Measurements from ENCODE around the gene HDLBP. TPM values are rescaled to one million over a fixed set of nuclear protein-coding genes. Genes with fewer than 3 reads are reported as not detected.
A peak's percentile ranks its signal among the peaks of the same experiment; 100 is the strongest.

Gene HDLBP
- total RNA-seq, 4 donors from 2014 or later: 361 to 651 (median 454) TPM

- no peaks in the 10 kb centered on the region for H3K27me3 ChIP-seq
- H3K4me1 ChIP-seq: peaks cover 0 to 28% (median 5%) of the 10 kb centered on the region in 4 donors
- H3K9me3 ChIP-seq: no peaks in the 10 kb centered on the region
- DNase-seq: peak; percentile 75 to 91 (median 85)
- H3K27ac ChIP-seq: peak overlapping the region; percentile 83 to 95 (median 88)
- H3K4me3 ChIP-seq: peak overlapping the region; percentile 86 to 100 (median 96)
- H3K36me3 ChIP-seq: peaks cover 0 to 21% (median 0%) of the 10 kb centered on the region in 3 donors
- no peak for TF ChIP-seq POLR2A (IDR thresholded peaks at IDR 0.05)
- TF ChIP-seq CTCF (IDR thresholded peaks at IDR 0.05): no peak
Observed at GRCh38 chr2:241271706-241272302, 43.7 kb downstream of the HDLBP start.

DNA sequence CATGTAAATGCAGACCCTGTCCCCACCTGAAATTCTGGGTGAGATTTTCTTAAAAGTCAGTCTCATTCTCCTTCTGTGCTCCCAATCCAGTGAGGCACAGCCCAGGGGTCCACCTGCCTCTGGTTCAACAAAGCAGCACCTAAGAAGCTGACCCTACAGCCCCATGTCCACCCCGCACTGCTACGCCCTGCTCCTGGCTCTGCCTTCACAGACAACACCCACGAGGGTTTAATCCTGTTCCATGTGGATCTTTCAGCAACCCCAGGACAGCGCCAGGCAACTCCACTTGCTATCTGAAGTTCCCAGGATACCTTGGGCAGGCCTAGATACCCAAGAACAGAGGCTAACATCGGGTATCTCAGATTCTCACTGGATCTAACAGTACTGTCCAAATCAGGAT, 44.9 kb downstream of the HDLBP start:
- no peak for DNase-seq
- Histone ChIP-seq H3K27me3 (no peaks in the 10 kb centered on the region), H3K4me3 (peak overlapping the region in 1 of 4 donors; percentile 100), H3K27ac (no peak overlapping the region), H3K36me3 (peaks cover 0 to 34% (median 0%) of the 10 kb centered on the region in 3 donors), H3K4me1 (peaks cover 0 to 28% (median 5%) of the 10 kb centered on the region in 4 donors), H3K9me3 (no peaks in the 10 kb centered on the region)
- TF ChIP-seq POLR2A (IDR thresholded peaks at IDR 0.05) (no peak), CTCF (IDR thresholded peaks at IDR 0.05) (no peak)

GRCh38 chr2:241269707-241270520, 45.6 kb downstream of the HDLBP start:
- Histone ChIP-seq H3K27ac (no peak overlapping the region), H3K27me3 (no peaks in the 10 kb centered on the region), H3K4me3 (no peak overlapping the region), H3K4me1 (peaks cover 0 to 28% (median 5%) of the 10 kb centered on the region in 4 donors), H3K36me3 (peaks cover 0 to 40% (median 0%) of the 10 kb centered on the region in 3 donors), H3K9me3 (no peaks in the 10 kb centered on the region)
- no peak for DNase-seq
- TF ChIP-seq CTCF (IDR thresholded peaks at IDR 0.05) (no peak), POLR2A (IDR thresholded peaks at IDR 0.05) (no peak)

DNA sequence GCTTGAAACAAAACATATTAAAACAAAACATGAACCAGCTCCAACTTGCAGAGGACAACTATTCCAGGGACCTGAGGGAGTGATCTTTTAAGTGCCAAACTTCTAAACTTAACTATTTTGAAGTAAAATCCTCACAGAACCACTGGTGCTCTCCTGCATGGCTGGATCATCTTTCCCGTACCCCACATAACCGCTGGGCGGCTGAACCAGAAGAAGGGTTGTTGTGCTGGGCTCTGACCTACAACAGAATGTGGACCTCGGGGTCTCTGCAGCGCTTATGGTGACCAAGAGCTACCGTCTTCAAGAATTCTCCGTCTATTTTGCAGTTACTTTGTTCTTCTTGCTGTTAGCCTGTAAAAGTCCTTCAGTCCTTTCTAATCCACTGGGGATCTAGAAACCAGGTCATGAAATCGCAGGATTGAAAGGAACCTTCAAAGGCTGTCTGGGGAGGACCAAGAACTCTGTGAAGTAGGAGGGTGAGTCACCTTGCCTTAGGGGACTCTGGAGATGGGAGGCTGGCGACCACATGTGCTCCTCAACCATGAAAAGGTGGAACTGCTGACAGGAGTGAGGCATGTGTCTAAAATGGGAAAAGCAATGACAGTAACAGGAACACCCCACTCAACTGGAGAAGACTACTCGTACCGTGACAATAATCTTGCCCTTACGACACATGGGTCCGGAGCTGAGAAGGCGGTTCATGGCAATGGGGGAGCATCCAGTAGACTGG, 46.6 kb downstream of the HDLBP start:
- Histone ChIP-seq H3K36me3 (peaks cover 0 to 50% (median 0%) of the 10 kb centered on the region in 3 donors), H3K27me3 (no peaks in the 10 kb centered on the region), H3K9me3 (no peaks in the 10 kb centered on the region), H3K4me1 (peaks cover 0 to 28% (median 5%) of the 10 kb centered on the region in 4 donors), H3K4me3 (no peak overlapping the region), H3K27ac (no peak overlapping the region)
- no peak for TF ChIP-seq POLR2A (IDR thresholded peaks at IDR 0.05)
- TF ChIP-seq CTCF (IDR thresholded peaks at IDR 0.05): no peak
- DNase-seq: no peak

DNA sequence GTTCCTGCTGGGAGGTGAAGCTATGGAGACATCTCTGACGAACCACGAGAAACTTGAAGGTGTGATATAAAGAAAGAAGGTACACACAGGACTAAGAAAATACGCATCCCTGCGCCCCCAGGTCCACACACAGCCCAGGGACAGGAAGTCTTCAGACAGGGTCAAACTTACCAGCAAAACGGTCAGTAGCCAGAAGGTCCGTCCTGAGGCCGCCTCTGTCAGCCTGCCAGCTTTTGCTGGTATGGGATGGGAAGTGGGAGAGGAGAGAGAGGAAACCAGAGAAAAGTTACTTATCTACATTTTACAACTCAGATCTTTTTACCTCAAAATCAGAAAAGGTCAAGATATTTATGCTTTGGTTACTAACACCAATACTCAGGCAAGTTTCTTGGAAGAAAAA, 47.2 kb downstream of the HDLBP start:
- no peak overlapping the region for H3K27ac ChIP-seq
- no peak for TF ChIP-seq CTCF (IDR thresholded peaks at IDR 0.05)
- no peak for TF ChIP-seq POLR2A (IDR thresholded peaks at IDR 0.05)
- peaks cover 0 to 56% (median 0%) of the 10 kb centered on the region in 3 donors for H3K36me3 ChIP-seq

More for the DNA sequence above, 47.2 kb downstream of the HDLBP start:
- Histone ChIP-seq H3K9me3 (no peaks in the 10 kb centered on the region), H3K4me3 (no peak overlapping the region), H3K4me1 (peaks cover 0 to 24% (median 5%) of the 10 kb centered on the region in 4 donors), H3K27me3 (no peaks in the 10 kb centered on the region)
- DNase-seq: no peak

All from Peyer's patch (tissue), 4 donors.